Karpas-422 (cell line): ENCODE data around the gene IRX6. TPM values are rescaled to one million over a fixed set of nuclear protein-coding genes. Genes with fewer than 3 reads are reported as not detected.

Source experiments
- DNase-seq: peaks from one replicate; pipeline ENCODE4 v3.0.0-alpha.2; 2015
- H2AFZ ChIP-seq: fragments of 200-600 bp; sonication (generic); 2 replicates; pipeline ENCODE4 v1.6.1; 2014; ENCODE audit warnings: antibody characterized with exemption, low read length, mixed read lengths
- H3K27ac ChIP-seq: fragments of 200-600 bp; sonication (generic); 2 replicates; pipeline ENCODE4 v1.5.1; 2014; ENCODE audit warnings: mild to moderate bottlenecking, low read length, moderate library complexity
- H3K27me3 ChIP-seq: fragments of 200-600 bp; sonication (generic); 2 replicates; pipeline ENCODE4 v1.6.1; 2014; ENCODE audit warnings: low read length, mixed read lengths
- H3K36me3 ChIP-seq: fragments of 200-600 bp; sonication (generic); 2 replicates; pipeline ENCODE4 v1.6.1; 2014; ENCODE audit warnings: low read length, mixed read lengths; ENCODE audit not compliant: insufficient read depth
- H3K4me1 ChIP-seq: fragments of 200-600 bp; sonication (generic); 2 replicates; pipeline ENCODE4 v1.6.1; 2014; ENCODE audit warnings: mild to moderate bottlenecking, low read length, mixed read lengths
- H3K4me2 ChIP-seq: fragments of 200-600 bp; sonication (generic); 2 replicates; pipeline ENCODE4 v1.6.1; 2014; ENCODE audit warnings: low read length, low read depth, mild to moderate bottlenecking; ENCODE audit not compliant: poor library complexity, severe bottlenecking
- H3K4me3 ChIP-seq: fragments of 200-600 bp; sonication (generic); 2 replicates; pipeline ENCODE4 v1.5.1; 2014; ENCODE audit warnings: mild to moderate bottlenecking, antibody characterized with exemption, low read length, mixed read lengths
- H3K79me2 ChIP-seq: fragments of 200-600 bp; sonication (generic); 2 replicates; pipeline ENCODE4 v1.6.1; 2014; ENCODE audit warnings: mild to moderate bottlenecking, low read length, mixed read lengths
- H3K9ac ChIP-seq: fragments of 200-600 bp; sonication (generic); 2 replicates; pipeline ENCODE4 v1.6.0; 2014; ENCODE audit warnings: low read length
- H3K9me2 ChIP-seq: fragments of 200-600 bp; sonication (generic), shearing (Covaris generic); replicated peaks from 2 replicates; pipeline ENCODE4 v1.6.0; 2014; ENCODE audit warnings: mild to moderate bottlenecking, low read length, moderate library complexity; ENCODE audit not compliant: insufficient read depth
- H3K9me3 ChIP-seq: fragments of 300-700, 200-600 bp; sonication (generic); 2 replicates; pipeline ENCODE4 v1.6.1; 2014; ENCODE audit warnings: low read length, mixed read lengths
- H4K20me1 ChIP-seq: fragments of 200-600 bp; sonication (generic); 2 replicates; pipeline ENCODE4 v1.6.1; 2014; ENCODE audit warnings: mild to moderate bottlenecking, antibody characterized with exemption, low read length, low read depth; ENCODE audit not compliant: insufficient read depth
- total RNA-seq: library from RNA; depleted of rRNA; stranded (reverse); fragments of >200 nt; shearing (Covaris generic); gene quantifications from 2 replicates; pipeline ENCODE4 v1.2.3, GENCODE V29; 2014; ENCODE audit warnings: low replicate concordance

Gene IRX6
- total RNA-seq, 1 experiment from 2014 or later = not detected

DNA sequence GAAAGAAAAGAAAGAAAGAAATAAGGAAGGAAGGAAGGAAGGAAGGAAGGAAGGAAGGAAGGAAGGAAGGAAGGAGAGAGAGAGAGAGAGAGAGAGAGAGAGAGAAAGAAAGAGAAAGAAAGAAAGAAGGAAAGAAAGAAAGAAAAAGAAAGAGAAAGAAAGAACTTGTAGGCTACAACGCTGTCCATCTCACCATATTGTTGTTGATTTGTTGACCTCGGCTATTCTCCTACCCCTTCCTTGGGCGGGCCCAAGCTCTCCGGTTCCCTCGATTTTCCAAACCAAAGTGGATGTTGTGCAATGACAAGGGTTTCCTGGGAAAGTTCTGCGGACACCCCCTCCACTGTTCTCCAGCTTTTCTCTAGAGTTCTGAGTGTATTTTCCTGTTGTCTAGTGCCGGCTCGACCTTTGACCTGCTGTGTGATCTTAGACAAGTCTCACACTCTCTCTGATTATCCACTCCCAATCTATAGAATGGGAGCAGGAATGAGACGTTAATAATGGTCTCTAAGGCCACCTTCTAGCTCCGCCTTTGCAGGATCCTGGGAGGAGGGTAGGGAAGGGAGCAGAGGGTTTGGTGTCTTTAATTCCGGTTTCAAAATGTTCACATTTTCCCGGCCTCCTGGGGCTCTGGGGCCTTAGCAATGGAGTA, 1.6 kb downstream of the IRX6 start:
- Histone ChIP-seq H3K4me1 (peaks cover 11% of the 10 kb centered on the region), H3K79me2 (no peaks in the 10 kb centered on the region), H4K20me1 (no peaks in the 10 kb centered on the region), H3K9me3 (no peaks in the 10 kb centered on the region), H3K4me3 (no peak overlapping the region), H3K27ac (no peak overlapping the region), H3K9ac (no peak overlapping the region), H2AFZ (no peak overlapping the region), H3K4me2 (no peak overlapping the region), H3K27me3 (no peaks in the 10 kb centered on the region), H3K9me2 (no peaks in the 10 kb centered on the region), H3K36me3 (no peaks in the 10 kb centered on the region)
- DNase-seq = no peak

DNA sequence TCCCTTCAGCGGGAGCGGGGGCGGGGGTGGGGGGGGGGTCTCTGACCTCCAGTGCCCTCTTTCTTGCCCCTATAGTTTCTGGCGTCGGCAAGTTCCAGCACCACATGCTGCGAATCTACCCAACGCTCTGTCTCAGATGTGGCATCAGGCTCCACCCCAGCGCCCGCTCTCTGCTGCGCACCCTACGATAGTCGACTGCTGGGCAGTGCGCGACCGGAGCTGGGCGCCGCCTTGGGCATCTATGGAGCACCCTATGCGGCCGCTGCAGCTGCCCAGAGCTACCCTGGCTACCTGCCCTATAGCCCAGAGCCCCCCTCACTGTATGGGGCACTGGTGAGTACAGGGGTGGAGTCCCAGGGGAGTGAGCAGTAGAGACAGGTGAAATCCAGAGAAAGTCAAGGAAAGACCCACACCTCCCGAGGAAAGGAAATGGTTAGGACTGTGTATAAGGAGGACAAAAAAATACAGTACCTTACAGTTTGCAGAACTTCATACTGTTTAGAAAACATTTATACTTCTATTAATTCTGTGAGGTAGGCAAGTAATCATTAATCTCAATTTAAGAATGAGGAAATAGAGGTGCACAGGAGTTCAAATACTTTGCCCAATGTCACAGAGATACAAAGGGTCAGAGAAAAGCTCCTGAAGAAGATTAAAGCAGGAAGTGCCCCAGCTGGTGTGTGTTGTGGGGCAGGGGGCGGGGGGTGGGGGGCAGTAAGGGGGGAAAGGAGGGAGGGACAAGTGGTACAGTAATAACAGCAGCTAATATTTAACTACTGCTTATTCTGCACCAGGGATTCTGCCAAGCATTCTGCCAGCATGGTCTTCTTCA, 2.5 kb downstream of the IRX6 start:
- Histone ChIP-seq H3K9me3 (no peaks in the 10 kb centered on the region), H3K9ac (no peak overlapping the region), H3K9me2 (no peaks in the 10 kb centered on the region), H4K20me1 (no peaks in the 10 kb centered on the region), H3K4me1 (peaks cover 11% of the 10 kb centered on the region), H3K79me2 (no peaks in the 10 kb centered on the region), H3K36me3 (no peaks in the 10 kb centered on the region), H3K4me3 (no peak overlapping the region), H3K27me3 (no peaks in the 10 kb centered on the region), H3K27ac (no peak overlapping the region), H3K4me2 (no peak overlapping the region), H2AFZ (no peak overlapping the region)
- DNase-seq = no peak

DNA sequence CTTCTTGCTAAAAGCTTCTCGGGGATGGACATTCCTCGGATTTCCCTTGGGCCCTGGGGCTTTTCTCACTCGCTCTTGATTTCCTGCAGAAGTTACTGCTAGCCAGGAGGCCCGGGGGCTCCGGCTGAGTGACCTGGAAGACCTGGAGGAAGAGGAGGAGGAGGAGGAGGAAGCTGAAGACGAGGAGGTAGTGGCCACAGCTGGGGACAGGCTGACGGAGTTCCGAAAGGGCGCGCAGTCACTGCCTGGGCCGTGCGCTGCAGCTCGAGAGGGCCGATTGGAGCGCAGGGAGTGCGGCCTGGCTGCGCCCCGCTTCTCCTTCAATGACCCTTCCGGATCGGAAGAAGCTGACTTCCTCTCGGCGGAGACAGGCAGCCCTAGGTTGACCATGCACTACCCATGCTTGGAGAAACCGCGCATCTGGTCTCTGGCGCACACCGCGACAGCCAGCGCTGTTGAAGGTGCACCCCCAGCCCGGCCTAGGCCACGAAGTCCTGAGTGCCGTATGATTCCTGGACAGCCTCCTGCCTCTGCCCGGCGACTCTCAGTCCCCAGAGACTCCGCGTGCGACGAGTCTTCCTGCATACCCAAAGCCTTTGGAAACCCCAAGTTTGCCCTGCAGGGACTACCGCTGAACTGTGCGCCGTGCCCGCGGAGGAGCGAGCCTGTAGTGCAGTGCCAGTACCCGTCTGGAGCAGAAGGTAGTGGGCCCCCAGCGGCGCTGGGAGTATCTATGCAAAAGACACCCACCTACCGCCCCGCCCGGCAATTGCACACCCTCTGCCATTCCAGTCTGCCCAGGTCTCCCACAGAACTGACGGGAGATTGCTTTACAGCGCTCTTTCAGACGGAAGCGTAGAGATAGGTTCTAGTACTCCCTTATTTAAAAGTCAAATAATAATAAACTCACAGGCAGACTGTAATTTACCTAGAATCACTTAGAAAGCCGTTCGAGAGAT, 4.9 kb downstream of the IRX6 start:
- Histone ChIP-seq H3K79me2 (no peaks in the 10 kb centered on the region), H4K20me1 (no peaks in the 10 kb centered on the region), H3K4me3 (no peak overlapping the region), H3K4me1 (peaks cover 32% of the 10 kb centered on the region), H3K9me2 (no peaks in the 10 kb centered on the region), H3K27ac (no peak overlapping the region), H3K36me3 (no peaks in the 10 kb centered on the region), H3K9me3 (no peaks in the 10 kb centered on the region), H3K9ac (no peak overlapping the region), H2AFZ (no peak overlapping the region), H3K4me2 (peak overlapping the region; percentile 31), H3K27me3 (no peaks in the 10 kb centered on the region)
- peak; percentile 45 for DNase-seq

DNA sequence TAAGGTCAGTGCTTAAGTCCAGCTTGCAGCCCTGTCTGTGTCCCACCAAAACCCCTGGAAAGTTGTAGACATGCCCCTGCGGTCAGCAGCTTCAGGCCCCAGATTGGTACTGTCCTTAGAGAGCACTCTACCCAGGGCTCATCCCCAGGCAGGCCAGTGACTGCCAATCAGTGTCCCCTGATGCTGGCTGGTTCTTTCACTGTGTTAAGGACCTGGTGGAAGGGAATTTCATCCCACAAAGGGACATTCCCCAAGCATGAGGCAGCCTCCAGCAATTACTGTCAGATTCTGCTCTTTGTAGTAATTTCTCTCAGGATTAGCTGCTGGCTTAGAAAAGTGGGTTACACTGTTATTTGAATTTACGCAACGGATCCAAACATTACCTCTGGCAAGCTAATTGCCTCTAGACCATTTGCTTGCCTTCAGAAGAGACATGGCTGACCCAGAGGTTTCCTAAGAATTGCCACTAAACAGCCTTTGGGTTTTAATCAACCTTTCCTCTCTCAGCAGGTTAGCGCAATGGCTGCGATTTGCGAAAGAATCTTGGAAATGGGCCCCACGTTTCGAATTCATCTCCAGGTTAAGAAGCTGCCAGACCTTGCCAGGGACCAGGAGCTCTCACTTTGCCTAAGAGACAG, 5.9 kb downstream of the IRX6 start:
- Histone ChIP-seq H4K20me1 (no peaks in the 10 kb centered on the region), H3K79me2 (no peaks in the 10 kb centered on the region), H3K27me3 (no peaks in the 10 kb centered on the region), H3K4me2 (no peak overlapping the region), H3K36me3 (no peaks in the 10 kb centered on the region), H3K9me2 (no peaks in the 10 kb centered on the region), H3K9me3 (no peaks in the 10 kb centered on the region), H3K27ac (no peak overlapping the region), H2AFZ (no peak overlapping the region), H3K9ac (no peak overlapping the region), H3K4me3 (no peak overlapping the region), H3K4me1 (peaks cover 42% of the 10 kb centered on the region)
- DNase-seq = no peak

DNA sequence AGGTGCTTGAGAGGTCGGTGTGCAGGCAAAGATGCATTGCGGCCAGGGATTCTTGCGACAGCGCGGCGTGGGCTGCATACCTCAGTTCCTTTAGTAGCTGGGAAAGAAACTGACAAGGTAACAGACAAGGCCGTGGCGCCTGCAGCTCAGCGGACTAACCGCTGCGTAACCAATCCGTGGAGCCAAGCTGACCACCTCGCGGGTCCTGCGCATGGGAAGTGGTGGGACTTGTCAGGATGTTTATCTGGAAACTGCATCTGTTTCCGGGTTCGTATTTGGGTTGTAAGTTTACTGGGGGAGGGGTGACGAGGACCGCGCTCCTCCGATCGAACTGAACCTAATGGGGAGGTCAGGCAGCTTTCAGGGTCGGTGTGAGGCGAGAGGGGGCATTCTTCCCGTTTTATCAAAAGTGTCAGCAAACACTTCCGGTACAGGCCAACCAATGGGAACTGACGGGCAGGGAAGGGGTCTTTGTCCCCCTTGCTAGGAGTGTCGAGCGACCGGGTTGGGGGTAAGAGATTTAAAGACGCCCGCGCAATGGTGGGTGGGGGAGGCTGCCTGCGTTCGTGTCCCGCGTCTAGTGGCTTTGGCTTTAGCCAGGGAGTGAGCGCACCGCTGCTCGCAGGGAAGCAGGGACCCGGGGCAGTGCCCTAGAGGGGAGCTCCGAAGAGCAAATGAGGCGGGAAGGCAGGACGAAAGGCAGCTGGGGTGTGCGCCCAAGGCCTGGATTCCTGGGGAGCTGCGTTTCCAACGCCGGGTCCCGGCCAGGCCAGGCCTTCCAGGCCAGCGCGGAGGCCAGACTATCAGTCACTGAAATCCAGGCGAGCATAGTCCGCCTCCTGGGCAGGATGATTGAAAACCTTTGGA, 7.0 kb downstream of the IRX6 start:
- Histone ChIP-seq H3K36me3 (no peaks in the 10 kb centered on the region), H3K4me2 (no peak overlapping the region), H3K4me3 (no peak overlapping the region), H3K9me3 (no peaks in the 10 kb centered on the region), H3K9me2 (no peaks in the 10 kb centered on the region), H3K4me1 (peaks cover 42% of the 10 kb centered on the region), H3K27ac (no peak overlapping the region), H3K27me3 (no peaks in the 10 kb centered on the region), H3K9ac (no peak overlapping the region), H3K79me2 (no peaks in the 10 kb centered on the region), H4K20me1 (no peaks in the 10 kb centered on the region), H2AFZ (no peak overlapping the region)
- no peak for DNase-seq

DNA sequence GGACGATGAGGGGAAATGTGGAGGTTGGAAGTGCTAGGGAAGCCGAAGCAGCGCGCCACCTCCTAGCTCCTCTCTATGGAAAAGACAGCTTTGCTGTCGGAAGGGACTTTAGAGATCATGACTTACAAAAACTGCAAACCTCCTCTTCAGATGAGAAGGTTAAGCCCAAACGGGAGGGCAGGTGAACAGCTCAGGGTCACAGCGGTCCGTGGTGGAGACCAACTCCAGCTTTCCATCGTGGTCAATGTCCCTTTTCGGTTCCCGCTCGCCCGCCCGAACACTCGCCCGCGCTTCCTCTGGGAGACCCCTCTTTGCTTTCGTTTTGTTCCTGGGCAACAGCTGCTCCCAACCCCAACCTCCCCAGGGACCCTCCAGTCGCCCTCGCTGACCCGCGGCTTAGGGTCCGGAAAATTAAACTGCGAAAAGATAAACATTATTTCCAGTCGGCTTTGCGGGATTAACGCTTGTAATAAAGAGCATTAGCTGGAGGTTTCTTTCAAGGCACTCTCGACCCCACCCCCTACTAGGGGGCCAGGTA, 7.7 kb downstream of the IRX6 start:
- H3K27me3 ChIP-seq = no peaks in the 10 kb centered on the region
- no peaks in the 10 kb centered on the region for H3K36me3 ChIP-seq
- no peak overlapping the region for H3K4me2 ChIP-seq
- no peak overlapping the region for H3K4me3 ChIP-seq
- H3K9ac ChIP-seq = no peak overlapping the region
- no peak overlapping the region for H3K27ac ChIP-seq
- peaks cover 42% of the 10 kb centered on the region for H3K4me1 ChIP-seq
- DNase-seq = no peak
- no peaks in the 10 kb centered on the region for H3K79me2 ChIP-seq
- no peaks in the 10 kb centered on the region for H4K20me1 ChIP-seq
- no peak overlapping the region for H2AFZ ChIP-seq
- no peaks in the 10 kb centered on the region for H3K9me2 ChIP-seq
- no peaks in the 10 kb centered on the region for H3K9me3 ChIP-seq

DNA sequence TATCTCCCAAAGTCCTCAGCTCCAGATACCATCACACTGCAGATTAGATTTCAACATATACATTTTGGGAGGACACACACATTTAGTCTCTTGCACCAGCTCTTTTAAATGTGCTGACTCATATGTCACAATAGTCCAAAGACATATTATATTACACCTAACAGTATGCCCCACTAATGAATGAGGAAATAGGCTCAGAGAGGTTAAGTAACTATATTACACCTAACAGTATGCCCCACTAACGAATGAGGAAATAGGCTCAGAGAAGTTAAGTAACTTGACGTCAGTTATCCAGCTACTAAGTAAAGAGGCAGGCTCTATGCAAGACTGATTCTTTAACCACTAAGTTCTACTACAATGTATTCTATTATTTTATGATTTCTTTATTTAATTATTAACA, 9.7 kb downstream of the IRX6 start:
- no peak overlapping the region for H3K4me3 ChIP-seq
- no peaks in the 10 kb centered on the region for H3K9me3 ChIP-seq
- no peaks in the 10 kb centered on the region for H3K79me2 ChIP-seq
- no peaks in the 10 kb centered on the region for H3K27me3 ChIP-seq
- H3K9me2 ChIP-seq = no peaks in the 10 kb centered on the region
- H2AFZ ChIP-seq = no peak overlapping the region
- no peak overlapping the region; the same call in 1 of the 2 replicates for H3K9ac ChIP-seq
- H3K36me3 ChIP-seq = no peaks in the 10 kb centered on the region
- H3K4me1 ChIP-seq = peaks cover 46% of the 10 kb centered on the region
- H4K20me1 ChIP-seq = no peaks in the 10 kb centered on the region
- peak overlapping the region; percentile 50 for H3K4me2 ChIP-seq
- peak; percentile 84 for DNase-seq
- H3K27ac ChIP-seq = peak overlapping the region; percentile 26; the same call in 1 of the 2 replicates
